HepG2 (cell line): ENCODE measurements around the gene LTBR. TPM values are rescaled to one million over a fixed set of nuclear protein-coding genes. Genes with fewer than 3 reads are reported as not detected.

Experiments
- ARID5B ChIP-seq: IDR thresholded peaks from 2 replicates; pipeline ENCODE4 v1.4.0; 2020; ENCODE audit warnings: mild to moderate bottlenecking, missing genetic modification reagents
- ATF6 ChIP-seq: sonication (generic); formaldehyde crosslinking; conservative IDR thresholded peaks from 2 replicates; pipeline ENCODE4 v1.4.0; 2020; ENCODE audit warnings: missing genetic modification reagents
- HDAC1 ChIP-seq: sonication (generic); formaldehyde crosslinking; IDR thresholded peaks from 2 replicates; pipeline ENCODE4 v1.5.1; 2020; ENCODE audit warnings: mild to moderate bottlenecking, missing genetic modification reagents
- KLF15 ChIP-seq: sonication (generic); formaldehyde crosslinking; IDR thresholded peaks from 2 replicates; pipeline ENCODE4 v1.8.1; 2023; ENCODE audit warnings: borderline replicate concordance, mild to moderate bottlenecking, inconsistent platforms, missing genetic modification reagents, mixed read lengths
- NCOR1 ChIP-seq: fragments of 200-600 bp; sonication (generic); IDR thresholded peaks from 2 replicates; pipeline ENCODE4 v1.7.0; 2017; ENCODE audit warnings: antibody characterized with exemption, low read length, borderline replicate concordance
- NR1H2 ChIP-seq: sonication (generic); formaldehyde crosslinking; IDR thresholded peaks from 2 replicates; pipeline ENCODE4 v1.8.1; 2022; ENCODE audit warnings: low read depth, missing genetic modification reagents, borderline replicate concordance
- PRDM15 ChIP-seq: sonication (generic); formaldehyde crosslinking; IDR thresholded peaks from 2 replicates; pipeline ENCODE4 v1.4.0; 2020; ENCODE audit warnings: missing genetic modification reagents
- SRF ChIP-seq: IDR thresholded peaks from 2 replicates; pipeline ENCODE4 v1.6.1; 2011; ENCODE audit warnings: mild to moderate bottlenecking, low read depth, low read length, moderate library complexity
- TBX2 ChIP-seq: sonication (generic); formaldehyde crosslinking; IDR thresholded peaks from 2 replicates; pipeline ENCODE4 v1.5.0; 2020; ENCODE audit warnings: missing genetic modification reagents, mild to moderate bottlenecking, borderline replicate concordance
- THAP8 ChIP-seq: sonication (generic); formaldehyde crosslinking; IDR thresholded peaks from 2 replicates; pipeline ENCODE4 v1.5.1; 2020; ENCODE audit warnings: missing genetic modification reagents, mild to moderate bottlenecking, borderline replicate concordance
- TRIM24 ChIP-seq: sonication (generic); formaldehyde crosslinking; IDR thresholded peaks from 2 replicates; pipeline ENCODE4 v1.8.0; 2022; ENCODE audit warnings: mild to moderate bottlenecking, missing genetic modification reagents
- ZNF205 ChIP-seq: IDR thresholded peaks from 2 replicates; pipeline ENCODE4 v1.6.1; 2018; ENCODE audit warnings: missing biosample characterization, missing genetic modification reagents
- ZNF276 ChIP-seq: sonication (generic); formaldehyde crosslinking; IDR thresholded peaks from 2 replicates; pipeline ENCODE4 v1.4.0; 2020; ENCODE audit warnings: mild to moderate bottlenecking, low read depth, missing genetic modification reagents
- ZNF329 ChIP-seq: sonication (generic); formaldehyde crosslinking; IDR thresholded peaks from 2 replicates; pipeline ENCODE4 v1.9.0; 2021; ENCODE audit warnings: low read depth, mild to moderate bottlenecking, missing genetic modification reagents
- ZNF446 ChIP-seq: sonication (generic); formaldehyde crosslinking; IDR thresholded peaks from 2 replicates; pipeline ENCODE4 v1.5.0; 2020; ENCODE audit warnings: mild to moderate bottlenecking, missing genetic modification reagents
- ZNF709 ChIP-seq: sonication (generic); formaldehyde crosslinking; IDR thresholded peaks from 2 replicates; pipeline ENCODE4 v1.5.0; 2020; ENCODE audit warnings: mild to moderate bottlenecking, missing genetic modification reagents
- polyA plus RNA-seq, 8 experiments: library from polyadenylated mRNA; depleted of rRNA in 3 of 8; stranded (reverse) in 7 of 8; unstranded in 1 of 8; fragments of >200 nt; fragmentation: Illumina TruSeq in 4 of 8; extraction: Trizol in 4 of 8; gene quantifications; 2 replicates each; pipeline versions ENCODE4 v1.2.1 to v1.2.3, GENCODE V29; 2011 to 2016; ENCODE audit warnings: low read depth in 4 of 8, missing spikeins in 1 of 8, mixed read lengths in 1 of 8; ENCODE audit not compliant: insufficient read depth in 1 of 8
- total RNA-seq, 5 experiments: library from RNA; depleted of rRNA; stranded (reverse); fragments of >200 nt; fragmentation: Illumina TruSeq; extraction: Trizol; gene quantifications; 2 replicates each; pipeline ENCODE4 v1.2.3, GENCODE V29; 2016; ENCODE audit warnings: low read depth in 1 of 5

The LTBR gene
- total and polyA plus RNA-seq, 2 of the 13 experiments (the other 11 are each of a cell fraction or from before 2014, with no cell fraction given), result 31.4 to 34.8 TPM

GRCh38 chr12:6341417-6342139, 42.4 kb upstream of the LTBR start, which contains the start of gene TNFRSF1A (continued):
- TF ChIP-seq ATF6 (CRISPR knock-in tag) (no peak), TRIM24 (CRISPR knock-in tag) (no peak), ZNF205 (CRISPR knock-in tag) (no peak), ZNF276 (CRISPR knock-in tag) (0 out of 2 replicates have a peak, but pooled peaks have one; percentile 36), HDAC1 (peak; percentile 81), ARID5B (CRISPR knock-in tag) (peak; percentile 43; the same call in 1 of the 2 replicates), PRDM15 (CRISPR knock-in tag) (0 out of 2 replicates have a peak, but pooled peaks have one; percentile 16), ZNF329 (CRISPR knock-in tag) (0 out of 2 replicates have a peak, but pooled peaks have one; percentile 9), ZNF709 (CRISPR knock-in tag) (peak; percentile 68), ZNF446 (CRISPR knock-in tag) (no peak), KLF15 (CRISPR knock-in tag) (no peak), NCOR1 (no peak), NR1H2 (no peak), THAP8 (CRISPR knock-in tag) (no peak), SRF (no peak), TBX2 (CRISPR knock-in tag) (peak; percentile 61; the same call in 1 of the 2 replicates)
